ENCODE measurements around the gene NEDD4. TPM values are rescaled to one million over a fixed set of nuclear protein-coding genes. Genes with fewer than 3 reads are reported as not detected.
"Not testable (repeated sequence)": the region's sequence is repeated elsewhere in the genome, so short reads cannot be mapped to it uniquely, and the experiment has no call there.

Gene NEDD4
- total RNA-seq, 1 donor from 2014 or later, result 33.9 TPM

DNA sequence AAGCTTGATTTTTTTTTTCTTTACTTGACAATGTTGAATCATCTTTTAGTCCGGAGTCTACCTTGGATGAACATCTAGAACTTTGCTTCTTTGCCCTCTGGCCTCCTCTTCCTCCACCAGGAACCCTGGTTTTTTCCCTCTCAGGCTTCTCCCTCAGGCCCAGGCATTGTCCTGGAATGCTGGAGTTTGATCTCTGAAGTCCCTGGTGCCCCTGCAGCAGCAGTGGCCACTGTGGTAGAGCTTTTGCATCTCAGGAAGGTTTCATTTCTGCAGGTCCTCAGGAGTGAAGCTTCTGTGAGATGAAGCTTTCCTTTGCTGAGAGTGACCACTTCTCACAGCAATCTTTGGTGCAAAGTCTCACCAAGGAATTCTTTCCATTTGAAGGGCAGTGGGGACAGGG lies 39.0 kb upstream of the NEDD4 start:
- no peaks in the 10 kb centered on the region for H3K9me3 Mint-ChIP-seq (ENCODE audit: unreplicated experiment)
- no peaks in the 10 kb centered on the region for H3K36me3 Mint-ChIP-seq (ENCODE audit: low read depth, unreplicated experiment)
- no peak overlapping the region for H3K4me3 Mint-ChIP-seq (ENCODE audit: unreplicated experiment)
- DNase-seq (ENCODE audit: low spot score), result no peak
- H3K27ac Mint-ChIP-seq (ENCODE audit: unreplicated experiment), result no peak overlapping the region
- peaks cover 3% of the 10 kb centered on the region for H3K27me3 Mint-ChIP-seq (ENCODE audit: unreplicated experiment)
- no peak for TF ChIP-seq CTCF (IDR thresholded peaks at IDR 0.05; ENCODE audit: unreplicated experiment)
- H3K4me1 Mint-ChIP-seq (ENCODE audit: unreplicated experiment), result no peaks in the 10 kb centered on the region

DNA sequence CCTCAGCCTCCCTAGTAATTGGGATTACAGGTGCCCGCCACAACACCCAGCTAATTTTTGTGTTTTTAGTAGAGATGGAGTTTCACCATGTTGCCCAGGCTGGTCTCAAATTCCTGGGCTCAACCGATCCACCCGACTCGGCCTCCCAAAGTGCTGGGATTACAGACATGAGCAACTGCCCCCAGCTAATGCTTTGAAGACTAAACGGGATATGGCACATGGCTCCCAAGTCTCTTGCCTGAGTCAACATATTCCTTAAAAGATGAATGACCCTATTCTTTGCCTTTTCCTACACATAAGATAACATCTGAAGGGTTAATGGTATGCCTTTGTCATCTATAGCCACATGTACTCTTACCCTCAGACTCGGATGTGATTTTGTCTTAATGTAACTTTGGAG lies 38.4 kb upstream of the NEDD4 start:
- peaks cover 2% of the 10 kb centered on the region for H3K27me3 Mint-ChIP-seq (ENCODE audit: unreplicated experiment)
- H3K4me1 Mint-ChIP-seq (ENCODE audit: unreplicated experiment), result no peaks in the 10 kb centered on the region
- no peak overlapping the region for H3K27ac Mint-ChIP-seq (ENCODE audit: unreplicated experiment)
- H3K36me3 Mint-ChIP-seq (ENCODE audit: low read depth, unreplicated experiment), result no peaks in the 10 kb centered on the region
- DNase-seq (ENCODE audit: low spot score), result no peak
- no peak for TF ChIP-seq CTCF (IDR thresholded peaks at IDR 0.05; ENCODE audit: unreplicated experiment)
- H3K9me3 Mint-ChIP-seq (ENCODE audit: unreplicated experiment), result no peaks in the 10 kb centered on the region
- no peak overlapping the region for H3K4me3 Mint-ChIP-seq (ENCODE audit: unreplicated experiment)

GRCh38 chr15:56031402-56031801 lies 38.0 kb upstream of the NEDD4 start:
- H3K36me3 Mint-ChIP-seq (ENCODE audit: low read depth, unreplicated experiment), result no peaks in the 10 kb centered on the region
- no peak overlapping the region for H3K4me3 Mint-ChIP-seq (ENCODE audit: unreplicated experiment)
- no peak for DNase-seq (ENCODE audit: low spot score)
- no peak for TF ChIP-seq CTCF (IDR thresholded peaks at IDR 0.05; ENCODE audit: unreplicated experiment)
- H3K4me1 Mint-ChIP-seq (ENCODE audit: unreplicated experiment), result no peaks in the 10 kb centered on the region
- H3K27ac Mint-ChIP-seq (ENCODE audit: unreplicated experiment), result no peak overlapping the region
- no peaks in the 10 kb centered on the region for H3K9me3 Mint-ChIP-seq (ENCODE audit: unreplicated experiment)
- peaks cover 2% of the 10 kb centered on the region for H3K27me3 Mint-ChIP-seq (ENCODE audit: unreplicated experiment)

DNA sequence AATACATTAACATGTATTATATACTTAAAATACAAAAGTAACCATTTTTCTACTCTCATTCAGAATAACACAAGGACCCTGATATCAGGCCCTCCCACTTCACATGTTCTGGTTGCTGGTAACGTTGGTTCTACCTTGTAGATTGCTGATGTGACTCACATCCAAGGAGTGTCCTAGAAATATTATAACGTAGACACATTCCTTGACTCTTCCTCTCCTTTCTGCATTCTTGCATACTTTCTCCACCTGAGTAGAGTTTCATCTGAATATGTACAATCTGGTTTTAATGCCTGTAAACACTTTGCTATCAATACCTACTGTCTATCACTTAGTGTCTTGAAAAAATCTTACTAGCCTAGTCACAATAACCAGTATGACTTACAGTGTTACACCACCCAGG lies 35.0 kb upstream of the NEDD4 start:
- Mint-ChIP-seq H3K27me3 (ENCODE audit: unreplicated experiment) (no peaks in the 10 kb centered on the region), H3K27ac (ENCODE audit: unreplicated experiment) (no peak overlapping the region), H3K36me3 (ENCODE audit: low read depth, unreplicated experiment) (no peaks in the 10 kb centered on the region), H3K4me1 (ENCODE audit: unreplicated experiment) (no peaks in the 10 kb centered on the region), H3K9me3 (ENCODE audit: unreplicated experiment) (no peaks in the 10 kb centered on the region), H3K4me3 (ENCODE audit: unreplicated experiment) (no peak overlapping the region)
- DNase-seq (ENCODE audit: low spot score), result no peak
- no peak for TF ChIP-seq CTCF (IDR thresholded peaks at IDR 0.05; ENCODE audit: unreplicated experiment)

- H3K9me3 Mint-ChIP-seq (ENCODE audit: unreplicated experiment); H3K4me1 Mint-ChIP-seq (ENCODE audit: unreplicated experiment); H3K27me3 Mint-ChIP-seq (ENCODE audit: unreplicated experiment); H3K4me3 Mint-ChIP-seq (ENCODE audit: unreplicated experiment); H3K36me3 Mint-ChIP-seq (ENCODE audit: low read depth, unreplicated experiment); DNase-seq (ENCODE audit: low spot score); H3K27ac Mint-ChIP-seq (ENCODE audit: unreplicated experiment): not testable (repeated sequence)
Observed at GRCh38 chr15:56023160-56023559, 29.7 kb upstream of the NEDD4 start.

Data from endothelial cell (in vitro differentiated cells).